Smooth muscle cell of the brain vasculature (primary cell): ENCODE results near the gene SIGLEC9.

Experiments used
- DNase-seq: peaks from one replicate; pipeline ENCODE4 v3.0.0-alpha.2; 2012; ENCODE audit warnings: low read depth, low spot score

Gene SIGLEC9

GRCh38 chr19:51097166-51097738, 27.5 kb upstream of the SIGLEC9 start:
- no peak for DNase-seq

GRCh38 chr19:51097796-51098195, 26.9 kb upstream of the SIGLEC9 start:
- DNase-seq: no peak

GRCh38 chr19:51098365-51099046, 26.2 kb upstream of the SIGLEC9 start:
- DNase-seq: no peak

GRCh38 chr19:51099047-51099382, 25.7 kb upstream of the SIGLEC9 start:
- no peak for DNase-seq

- no peak for DNase-seq
Measured at GRCh38 chr19:51100601-51101000, 24.1 kb upstream of the SIGLEC9 start.

GRCh38 chr19:51101171-51101865, 23.4 kb upstream of the SIGLEC9 start:
- DNase-seq: no peak

- DNase-seq: no peak
Measured at GRCh38 chr19:51102991-51103390, 21.7 kb upstream of the SIGLEC9 start.

GRCh38 chr19:51103926-51104341, 20.8 kb upstream of the SIGLEC9 start:
- no peak for DNase-seq

GRCh38 chr19:51107406-51108065, 17.2 kb upstream of the SIGLEC9 start:
- no peak for DNase-seq

- DNase-seq: peak; percentile 98
Measured at GRCh38 chr19:51108066-51108804, 16.5 kb upstream of the SIGLEC9 start, which contains the start of gene CTU1. CTU1 (minus strand) TSS chr19:51108409; CDS start chr19:51104569, 3,840 bp downstream.

- DNase-seq: no peak
Measured at GRCh38 chr19:51108805-51109146, 15.9 kb upstream of the SIGLEC9 start.

GRCh38 chr19:51110666-51110971, 14.1 kb upstream of the SIGLEC9 start:
- DNase-seq: no peak

- DNase-seq: no peak
Measured at GRCh38 chr19:51111606-51112005, 13.1 kb upstream of the SIGLEC9 start.

GRCh38 chr19:51114087-51114729, 10.5 kb upstream of the SIGLEC9 start:
- DNase-seq: no peak

- no peak for DNase-seq
Measured at GRCh38 chr19:51116736-51117286, 7.9 kb upstream of the SIGLEC9 start.

GRCh38 chr19:51119101-51119500, 5.6 kb upstream of the SIGLEC9 start:
- no peak for DNase-seq

- DNase-seq: no peak
Measured at GRCh38 chr19:51119611-51120010, 5.1 kb upstream of the SIGLEC9 start.

- DNase-seq: no peak
Measured at GRCh38 chr19:51120160-51120559, 4.5 kb upstream of the SIGLEC9 start.

GRCh38 chr19:51121257-51121656, 3.4 kb upstream of the SIGLEC9 start:
- no peak for DNase-seq

GRCh38 chr19:51122112-51122981, 2.4 kb upstream of the SIGLEC9 start:
- DNase-seq: no peak
